Measurements from ENCODE around the gene SDC3.

The SDC3 gene

GRCh38 chr1:30855686-30856259 is 52.8 kb downstream of the SDC3 start:
- no peak for DNase-seq (ENCODE audit: low read depth in 2 of 3, low spot score in 2 of 3)

- DNase-seq (ENCODE audit: low read depth in 2 of 3, low spot score in 2 of 3), result no peak
Observed at GRCh38 chr1:30853350-30853749, 55.2 kb downstream of the SDC3 start.

- no peak for DNase-seq (ENCODE audit: low read depth in 2 of 3, low spot score in 2 of 3)
Observed at GRCh38 chr1:30852026-30852425, 56.5 kb downstream of the SDC3 start.

GRCh38 chr1:30851286-30851685 is 57.3 kb downstream of the SDC3 start:
- no peak for DNase-seq (ENCODE audit: low read depth in 2 of 3, low spot score in 2 of 3)

- no peak for DNase-seq (ENCODE audit: low read depth in 2 of 3, low spot score in 2 of 3)
Observed at GRCh38 chr1:30850607-30851006, 58.0 kb downstream of the SDC3 start.

GRCh38 chr1:30848130-30848529 is 60.4 kb downstream of the SDC3 start:
- no peak for DNase-seq (ENCODE audit: low read depth in 2 of 3, low spot score in 2 of 3)

GRCh38 chr1:30847358-30847972 is 61.1 kb downstream of the SDC3 start:
- no peak for DNase-seq (ENCODE audit: low read depth in 2 of 3, low spot score in 2 of 3)

- DNase-seq (ENCODE audit: low read depth in 2 of 3, low spot score in 2 of 3), result no peak
Observed at GRCh38 chr1:30846587-30846986, 62.0 kb downstream of the SDC3 start.

- DNase-seq (ENCODE audit: low read depth in 2 of 3, low spot score in 2 of 3), result no peak
Observed at GRCh38 chr1:30845904-30846290, 62.7 kb downstream of the SDC3 start.

- DNase-seq (ENCODE audit: low read depth in 2 of 3, low spot score in 2 of 3), result no peak
Observed at GRCh38 chr1:30845237-30845903, 63.2 kb downstream of the SDC3 start.

GRCh38 chr1:30844631-30845030 is 63.9 kb downstream of the SDC3 start:
- no peak for DNase-seq (ENCODE audit: low read depth in 2 of 3, low spot score in 2 of 3)

- no peak for DNase-seq (ENCODE audit: low read depth in 2 of 3, low spot score in 2 of 3)
Observed at GRCh38 chr1:30842697-30843354, 65.7 kb downstream of the SDC3 start.

- no peak for DNase-seq (ENCODE audit: low read depth in 2 of 3, low spot score in 2 of 3)
Observed at GRCh38 chr1:30840904-30841598, 67.5 kb downstream of the SDC3 start.

GRCh38 chr1:30839827-30840359 is 68.7 kb downstream of the SDC3 start:
- DNase-seq (ENCODE audit: low read depth in 2 of 3, low spot score in 2 of 3), result no peak

GRCh38 chr1:30838996-30839395 is 69.6 kb downstream of the SDC3 start:
- no peak for DNase-seq (ENCODE audit: low read depth in 2 of 3, low spot score in 2 of 3)

GRCh38 chr1:30837653-30838052 is 70.9 kb downstream of the SDC3 start:
- DNase-seq (ENCODE audit: low read depth in 2 of 3, low spot score in 2 of 3), result no peak

GRCh38 chr1:30834253-30834652 is 74.3 kb downstream of the SDC3 start:
- no peak for DNase-seq (ENCODE audit: low read depth in 2 of 3, low spot score in 2 of 3)

- no peak for DNase-seq (ENCODE audit: low read depth in 2 of 3, low spot score in 2 of 3)
Observed at GRCh38 chr1:30830537-30830936, 78.0 kb downstream of the SDC3 start.

- DNase-seq (ENCODE audit: low read depth in 2 of 3, low spot score in 2 of 3), result no peak
Observed at GRCh38 chr1:30829889-30830288, 78.7 kb downstream of the SDC3 start.

- DNase-seq (ENCODE audit: low read depth in 2 of 3, low spot score in 2 of 3), result no peak
Observed at GRCh38 chr1:30824736-30825429, 83.7 kb downstream of the SDC3 start.

Data from activated CD8-positive, alpha-beta memory T cell treated with anti-CD3 and anti-CD28 coated beads for 48 hours (primary cell).